Fibroblast of upper back skin (primary cell): ENCODE results near the gene RPL36A.

Experiments
- DNase-seq: peaks from one replicate; pipeline ENCODE4 v3.0.0-alpha.2; 2013

The RPL36A gene

GRCh38 chrX:101390664-101391525 is at the start of gene RPL36A:
RPL36A (plus strand) TSS chrX:101391011; CDS start chrX:101391044, 33 bp downstream.
- peak; percentile 92 for DNase-seq

DNA sequence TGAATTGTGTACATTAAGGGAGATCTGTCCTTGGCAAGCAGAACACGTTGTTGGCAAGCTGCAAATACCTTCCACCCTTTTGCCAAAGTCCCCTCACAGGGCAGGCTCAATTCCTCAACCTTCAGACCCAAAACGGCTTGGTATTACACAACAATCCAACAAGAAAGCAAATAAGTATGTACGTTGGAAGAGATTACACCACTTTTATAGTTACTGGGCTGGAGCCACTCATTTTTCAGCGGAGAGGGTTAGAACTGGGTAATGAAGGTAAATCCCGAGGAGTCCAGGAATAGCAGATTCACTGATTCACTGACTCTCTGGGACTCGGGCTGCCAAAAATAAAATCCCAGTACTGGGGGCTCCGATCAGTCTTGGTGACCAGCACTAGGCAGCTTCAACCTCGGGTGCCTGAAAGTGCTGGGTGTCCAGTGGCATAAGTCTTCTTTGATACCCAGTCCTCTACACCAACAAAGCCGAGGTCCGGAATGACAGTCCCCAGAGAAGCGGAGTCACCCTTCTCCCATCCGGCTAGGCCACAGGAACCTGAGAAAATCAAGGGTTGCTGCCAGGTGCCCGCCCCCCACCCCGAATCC is 42.9 kb upstream of the RPL36A start:
- no peak for DNase-seq

- peak; percentile 63 for DNase-seq
Measured at GRCh38 chrX:101348452-101349192, 42.2 kb upstream of the RPL36A start, which contains the start of gene TIMM8A. TIMM8A (minus strand) TSS chrX:101348742; CDS start chrX:101348664, 78 bp downstream.

DNA sequence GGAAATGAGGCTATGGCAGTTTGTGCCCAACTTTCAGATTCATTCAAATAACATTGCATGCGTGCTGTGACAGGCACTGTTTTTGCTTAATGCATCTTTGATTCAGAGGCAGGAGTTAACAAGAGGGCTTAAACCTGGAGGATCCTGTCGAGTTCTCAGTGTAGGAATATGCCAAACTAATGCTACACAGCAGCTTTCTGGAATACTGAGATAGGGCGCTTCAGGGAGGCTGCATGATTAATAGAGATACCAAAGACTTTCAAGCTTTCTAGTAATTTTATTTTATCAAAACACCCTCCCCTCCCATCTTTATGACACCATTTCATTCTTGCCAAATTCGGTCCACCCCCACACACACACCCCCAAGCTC is 41.6 kb upstream of the RPL36A start:
- no peak for DNase-seq

DNA sequence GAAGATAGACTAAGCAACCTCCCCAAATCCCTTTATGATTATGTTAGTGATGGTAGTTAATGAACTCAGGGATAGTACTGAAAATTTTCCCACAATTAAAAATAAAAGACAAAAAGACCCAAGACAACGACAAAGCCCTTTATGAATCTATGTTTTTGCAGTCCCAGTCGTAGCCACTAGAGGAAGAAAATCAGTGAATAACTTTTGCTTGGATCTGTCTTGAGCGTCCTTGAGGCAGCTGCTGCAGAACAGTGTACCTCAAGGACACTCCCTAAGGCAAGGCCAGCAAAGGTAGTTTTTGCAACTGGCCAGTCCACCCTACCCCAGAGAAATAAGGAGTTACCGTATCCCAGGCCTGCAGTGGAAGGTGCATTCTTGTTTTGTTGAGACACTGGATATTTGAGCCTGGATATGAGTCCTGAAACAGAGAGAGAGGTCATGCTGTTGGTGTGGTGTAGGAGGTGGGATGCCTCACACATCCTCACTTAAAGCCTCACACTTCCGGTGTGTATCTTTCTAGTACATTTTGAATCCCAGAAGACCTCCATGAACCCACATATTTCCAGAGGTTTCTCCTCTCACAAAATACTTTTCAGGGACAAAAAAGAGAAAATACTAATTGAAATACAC is 33.5 kb upstream of the RPL36A start:
- DNase-seq, result no peak

GRCh38 chrX:101359966-101360365 is 30.8 kb upstream of the RPL36A start:
- DNase-seq, result peak; percentile 10

DNA sequence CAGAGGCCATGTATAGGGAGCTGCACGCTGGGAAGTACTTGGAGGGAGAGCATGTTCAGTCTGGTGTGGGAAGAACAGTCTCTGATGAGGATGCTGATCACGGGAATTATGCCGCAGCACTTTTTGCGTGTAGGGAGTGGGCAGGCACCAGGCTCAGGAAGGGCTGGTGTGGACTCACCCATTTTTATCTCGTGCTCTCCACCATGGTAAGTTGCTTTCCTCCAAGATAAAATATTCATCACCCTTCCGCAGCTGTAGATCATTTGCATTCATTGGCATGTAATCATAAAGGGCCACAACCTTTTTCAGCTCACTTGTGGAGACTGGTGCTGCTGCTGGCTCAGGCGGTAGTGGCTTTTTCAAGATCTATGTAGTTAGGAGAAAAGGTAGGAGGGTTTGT is 30.4 kb upstream of the RPL36A start:
- no peak for DNase-seq

- no peak for DNase-seq
Measured at GRCh38 chrX:101362116-101362515, 28.7 kb upstream of the RPL36A start.

DNA sequence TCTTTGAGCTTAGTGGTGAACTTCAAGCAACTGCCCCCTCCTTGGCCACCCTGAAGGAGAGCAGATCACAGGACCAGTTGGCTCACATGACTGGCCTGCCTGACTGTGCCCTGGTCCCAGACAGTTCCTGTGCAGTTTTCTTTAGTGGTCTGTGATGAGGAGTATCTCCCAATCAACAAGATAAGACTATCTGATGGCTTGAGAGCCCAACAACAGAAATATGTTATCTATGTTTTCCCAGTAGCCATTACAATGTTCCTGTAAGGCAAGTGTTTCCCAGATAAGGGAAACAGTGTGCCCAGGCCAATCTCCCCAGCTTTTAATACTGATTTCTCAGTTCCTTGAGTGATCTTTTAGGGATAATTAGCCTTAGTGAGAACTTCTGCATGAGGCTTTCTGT is 28.1 kb upstream of the RPL36A start:
- DNase-seq, result no peak

- no peak for DNase-seq
Measured at GRCh38 chrX:101365301-101365795, 25.5 kb upstream of the RPL36A start.

GRCh38 chrX:101368800-101369199 is 22.0 kb upstream of the RPL36A start:
- no peak for DNase-seq

DNA sequence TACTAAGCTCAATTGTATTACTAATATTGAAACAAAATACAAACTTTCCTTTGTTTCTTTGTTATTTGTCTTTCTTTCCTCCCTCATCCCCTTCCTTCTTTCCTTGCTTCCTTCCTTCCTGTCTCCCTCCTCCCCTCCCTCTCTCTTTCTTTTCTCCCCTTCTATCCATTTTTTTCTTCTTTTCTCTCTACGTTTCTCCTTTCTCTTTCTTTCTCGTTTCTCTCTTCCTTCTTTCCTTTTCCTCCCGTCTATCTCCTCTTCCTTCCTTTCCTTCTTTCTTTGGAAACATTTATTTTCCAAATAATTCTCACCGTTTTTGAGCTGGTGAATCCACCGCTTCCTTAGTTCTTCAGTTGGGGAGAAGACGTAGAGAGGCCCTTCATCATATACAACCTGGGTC is 21.1 kb upstream of the RPL36A start:
- no peak for DNase-seq

DNA sequence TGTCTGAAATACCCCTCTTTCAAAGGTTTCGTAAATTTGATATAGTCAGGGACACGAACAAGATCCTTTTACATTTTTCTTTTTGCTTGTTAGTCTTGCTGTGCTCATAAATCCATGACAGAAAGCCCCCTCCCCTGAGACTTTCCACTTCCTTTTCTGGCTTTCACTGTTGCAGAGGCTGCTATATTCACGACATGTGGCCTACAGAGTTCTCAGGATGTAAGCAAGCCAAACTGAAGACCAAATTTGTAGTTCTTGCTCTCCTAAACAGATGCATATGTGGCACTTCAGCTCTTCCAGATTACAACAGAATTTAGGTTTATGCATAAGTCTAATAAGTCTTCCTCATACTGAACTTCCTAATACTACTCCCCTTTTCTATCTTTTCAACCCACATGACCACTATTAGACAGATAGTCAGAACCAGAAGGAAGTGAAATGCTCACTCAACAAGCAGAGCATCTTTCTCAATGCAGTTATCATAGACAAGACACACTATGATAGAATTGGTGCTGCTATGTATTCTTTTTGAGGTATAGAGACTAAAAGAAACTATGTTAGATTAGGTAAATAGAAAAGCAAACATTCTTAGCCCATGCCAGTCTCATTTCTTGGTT is 19.8 kb upstream of the RPL36A start:
- DNase-seq, result no peak

GRCh38 chrX:101377547-101377946 is 13.3 kb upstream of the RPL36A start:
- DNase-seq, result no peak

- no peak for DNase-seq
Measured at GRCh38 chrX:101383679-101384205, 7.1 kb upstream of the RPL36A start.

- DNase-seq, result no peak
Measured at GRCh38 chrX:101385026-101385684, 5.7 kb upstream of the RPL36A start.

DNA sequence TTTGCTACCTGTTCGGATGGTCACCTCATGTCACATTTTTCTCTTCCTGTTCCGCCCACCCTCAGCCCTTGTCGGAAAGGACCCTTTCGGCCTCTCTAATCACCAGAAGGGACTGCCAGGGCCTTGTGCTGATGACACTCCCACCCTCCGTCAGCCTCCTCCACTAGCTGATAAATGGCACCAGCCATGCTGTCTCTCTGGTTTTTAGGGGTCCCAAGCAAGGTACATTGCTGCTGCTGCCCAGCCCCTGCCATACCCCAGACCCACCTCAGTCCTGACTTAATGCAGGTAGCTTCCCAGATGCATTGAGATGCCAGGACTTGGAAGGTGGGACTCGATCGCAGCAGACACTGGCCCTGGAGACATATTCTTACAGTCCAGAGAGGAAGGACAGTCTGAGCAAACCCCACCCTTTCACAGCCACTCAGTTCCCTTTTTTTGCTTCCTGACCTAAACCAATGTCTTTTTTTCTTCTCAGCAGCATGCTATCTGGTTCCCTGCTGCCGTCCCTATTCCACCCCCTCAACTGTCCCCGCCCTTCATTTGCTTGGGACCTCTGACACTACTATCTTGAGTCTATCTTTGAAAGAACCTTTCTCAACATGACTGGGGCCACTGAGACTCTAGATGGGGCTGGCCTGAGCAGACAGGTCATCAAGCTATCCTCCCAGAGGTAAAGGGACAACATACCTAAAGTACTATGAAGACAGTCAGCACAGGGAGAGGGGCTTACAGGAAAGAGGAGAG is 4.8 kb upstream of the RPL36A start, which contains the start of gene BTK:
TSS of gene BTK (minus strand) at position 397 of the 747 bp plus-strand sequence. CDS start 10,907 bp downstream, outside the sequence.
- no peak for DNase-seq

DNA sequence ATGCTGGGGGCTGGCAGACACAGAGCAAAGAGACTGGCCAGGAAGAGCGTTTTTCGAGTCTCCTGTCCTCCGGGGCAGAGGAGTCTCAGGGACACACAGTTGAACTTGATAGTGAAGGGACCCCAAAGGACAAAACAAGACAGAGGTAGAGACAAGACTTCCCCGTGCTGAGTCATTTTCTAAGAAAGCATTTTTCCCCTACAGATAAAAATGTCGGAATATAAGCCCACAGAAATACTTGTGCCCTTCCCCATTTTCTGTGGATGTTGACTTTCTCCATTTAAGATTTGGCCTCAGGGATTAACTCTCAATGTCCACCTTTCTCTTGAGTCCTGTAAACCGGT is 4.3 kb upstream of the RPL36A start:
- DNase-seq, result no peak

GRCh38 chrX:101388604-101389003 is 2.2 kb upstream of the RPL36A start:
- DNase-seq, result no peak

DNA sequence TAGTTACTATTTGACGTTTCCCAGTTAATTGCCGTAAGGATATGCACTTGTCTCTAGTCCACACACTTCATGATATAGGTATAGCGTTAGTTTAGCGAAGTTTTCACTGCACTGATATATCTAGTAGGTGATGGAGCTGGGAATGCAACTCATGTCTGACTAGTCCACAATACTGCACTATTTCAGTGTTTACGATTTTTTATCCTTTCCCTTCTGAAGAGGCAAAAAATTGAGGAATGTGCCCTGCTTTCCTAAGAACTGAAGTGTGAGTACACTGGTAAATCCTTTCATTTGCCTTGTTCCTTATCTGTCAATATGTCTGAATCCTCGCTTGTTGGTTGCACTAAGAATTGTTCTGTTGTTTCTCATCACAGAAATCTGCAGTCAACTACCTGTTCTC is 1.0 kb downstream of the RPL36A start:
- DNase-seq, result no peak
